CD1c-positive myeloid dendritic cell (primary cell): ENCODE measurements around the gene TMEM191B.
"Not testable (repeated sequence)": the region's sequence is repeated elsewhere in the genome, so short reads cannot be mapped to it uniquely, and the experiment has no call there.

Experiments
- DNase-seq: peaks from one replicate; pipeline ENCODE4 v3.0.0-alpha.2; 2016; ENCODE audit errors: extremely low spot score

The TMEM191B gene

GRCh38 chr22:18527752-18528596 lies at the start of gene TMEM191B:
TSS of gene TMEM191B (plus strand) at chr22:18527802. CDS start at chr22:18527981, 179 bp downstream.
- DNase-seq = not testable (repeated sequence)

- DNase-seq = not testable (repeated sequence)
Measured at GRCh38 chr22:18496227-18496626, 31.4 kb upstream of the TMEM191B start.

- not testable (repeated sequence) for DNase-seq
Measured at GRCh38 chr22:18511327-18511726, 16.3 kb upstream of the TMEM191B start.

- not testable (repeated sequence) for DNase-seq
Measured at GRCh38 chr22:18512378-18512777, 15.2 kb upstream of the TMEM191B start.

DNA sequence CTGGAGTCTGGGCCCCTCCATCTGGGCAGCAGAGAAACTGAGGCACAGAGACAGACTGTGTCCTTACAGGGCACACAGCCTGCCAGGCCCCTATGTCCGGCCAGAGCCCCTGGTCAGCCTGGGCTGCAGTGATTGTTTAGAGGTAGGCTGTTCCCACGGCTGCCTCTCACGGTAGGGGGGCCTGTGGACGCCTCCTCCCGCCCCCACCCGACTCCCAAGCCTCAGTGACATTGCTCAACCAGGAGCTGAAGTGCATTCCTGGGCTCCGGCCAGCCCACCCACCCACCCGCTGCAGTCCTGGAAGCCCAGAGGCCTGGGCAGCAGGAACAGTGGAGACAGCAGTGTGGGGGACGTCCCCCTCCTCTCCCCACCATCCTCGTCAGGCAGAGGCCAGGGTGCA lies 14.1 kb upstream of the TMEM191B start:
- not testable (repeated sequence) for DNase-seq

DNA sequence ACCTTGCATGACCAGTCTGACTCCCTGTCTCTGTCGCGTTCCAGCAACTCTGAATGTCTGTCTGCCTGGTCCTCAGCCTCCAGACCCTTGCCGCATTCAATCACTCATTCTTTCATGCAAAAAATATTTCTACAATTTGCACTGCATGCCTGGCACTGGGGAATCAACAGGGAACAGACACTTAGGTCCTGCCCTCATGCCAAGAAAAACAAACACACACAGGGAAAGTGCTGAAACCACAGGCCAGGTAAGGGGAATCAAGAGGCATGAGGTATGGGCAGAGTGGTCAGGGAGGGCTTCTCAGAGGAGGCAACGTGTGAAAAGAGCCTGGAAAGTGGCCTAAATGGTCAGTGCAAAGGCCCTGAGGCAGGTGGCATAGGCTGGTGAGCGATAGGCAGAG lies 9.5 kb upstream of the TMEM191B start, which contains the start of gene GGTLC3:
GGTLC3 (minus strand) TSS at position 101 of the 400 bp plus-strand sequence. CDS start 264 bp downstream, outside the sequence.
- not testable (repeated sequence) for DNase-seq

DNA sequence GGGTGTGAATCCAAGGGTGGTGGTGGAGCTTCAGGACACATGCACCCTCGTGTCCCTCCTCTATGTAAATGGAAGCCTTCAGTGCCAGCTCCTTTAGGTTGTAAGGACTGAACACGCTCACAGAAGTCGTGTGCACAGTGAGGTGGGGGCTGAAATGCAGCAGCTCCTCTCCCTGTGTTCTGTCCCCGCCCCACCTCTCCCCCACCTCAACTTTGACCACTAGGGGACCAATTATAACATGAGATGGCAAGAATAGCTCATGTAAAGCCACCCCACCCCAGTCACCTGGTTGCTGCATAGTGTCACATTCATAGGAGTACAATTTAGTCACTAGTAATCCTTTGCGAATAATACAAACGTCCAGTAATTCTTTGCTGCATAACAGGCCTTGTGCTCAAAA lies 4.8 kb upstream of the TMEM191B start:
- DNase-seq = not testable (repeated sequence)

DNA sequence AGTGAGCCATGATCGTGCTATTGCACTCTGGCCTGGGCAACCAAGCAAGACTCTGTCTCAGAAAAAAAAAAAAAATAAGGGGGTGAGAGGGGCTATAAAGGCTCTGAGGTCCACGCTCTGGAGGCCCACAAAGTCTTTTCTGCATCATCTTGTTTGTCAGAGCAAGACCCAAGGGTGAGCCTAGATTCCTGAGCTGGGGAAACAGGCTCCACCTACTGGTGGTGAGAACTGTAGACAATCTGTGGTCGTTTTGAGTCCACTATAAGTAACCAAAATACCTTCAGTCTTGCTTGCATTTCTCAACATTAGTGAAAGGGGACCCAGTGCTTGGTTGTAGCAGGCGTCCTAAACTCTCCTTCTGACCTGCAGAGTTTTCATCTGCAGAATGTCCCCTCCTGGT lies 4.3 kb upstream of the TMEM191B start:
- DNase-seq = not testable (repeated sequence)

DNA sequence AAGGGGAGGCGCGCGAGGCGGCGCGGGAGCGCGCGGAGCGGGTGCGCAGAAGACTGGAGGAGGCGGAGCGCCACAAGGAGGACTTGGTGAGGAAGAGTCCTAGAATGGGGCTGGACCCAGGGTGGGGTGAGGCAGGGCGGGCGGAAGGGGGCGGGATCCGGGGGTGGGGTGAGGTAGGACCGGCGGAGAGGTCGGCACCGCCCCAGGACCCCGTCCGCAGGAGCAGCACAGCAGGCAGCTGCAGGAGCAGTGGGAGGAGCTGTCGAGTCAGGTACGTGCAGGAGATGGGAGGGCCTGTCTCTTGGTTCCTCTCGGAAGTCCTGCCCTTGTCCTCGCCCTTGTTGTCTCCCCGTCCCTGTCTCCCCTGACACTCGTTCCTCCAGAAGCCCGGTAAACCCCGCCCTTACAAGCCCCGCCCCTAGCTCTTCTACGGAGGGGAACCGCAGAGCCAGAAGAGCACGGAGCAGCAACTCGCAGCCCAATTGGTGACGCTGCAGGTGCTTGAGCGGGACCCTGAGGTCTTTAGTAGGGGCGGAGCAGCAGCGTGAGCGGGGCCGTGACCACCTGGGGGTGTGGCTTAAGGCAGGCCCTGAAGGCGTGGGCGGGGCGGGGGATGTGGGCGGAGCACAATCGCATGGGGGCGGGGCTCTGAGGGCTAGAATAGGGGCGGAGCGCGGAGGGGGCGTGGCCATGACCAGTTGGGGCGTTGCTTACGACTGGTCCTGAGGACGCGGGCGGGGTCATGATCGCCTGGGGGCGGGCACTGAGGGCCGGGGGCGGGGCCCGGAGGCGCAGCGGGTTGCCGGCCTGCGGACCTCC lies 1.2 kb downstream of the TMEM191B start:
- peak; percentile 74 for DNase-seq

- DNase-seq = not testable (repeated sequence)
Measured at GRCh38 chr22:18529416-18530145, 2.0 kb downstream of the TMEM191B start.

DNA sequence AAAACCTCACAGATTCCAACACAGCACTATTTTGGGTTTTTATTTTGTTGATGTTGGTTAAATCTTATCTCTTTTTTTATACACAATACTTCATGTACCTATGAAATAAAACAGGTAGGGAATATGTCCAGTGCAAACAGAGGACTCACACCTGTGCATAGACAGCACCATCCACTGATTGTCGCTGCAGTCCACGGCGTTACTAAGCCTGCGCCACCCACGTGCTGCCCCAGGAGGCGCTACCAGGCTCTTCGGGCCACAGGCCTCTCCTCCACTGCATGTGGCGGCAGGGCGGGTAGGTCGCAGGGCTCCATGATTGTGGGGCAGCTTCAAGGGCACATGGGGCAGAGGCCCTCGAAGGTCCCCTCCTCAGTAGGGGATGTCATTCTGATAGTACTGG lies 6.0 kb downstream of the TMEM191B start:
- not testable (repeated sequence) for DNase-seq

DNA sequence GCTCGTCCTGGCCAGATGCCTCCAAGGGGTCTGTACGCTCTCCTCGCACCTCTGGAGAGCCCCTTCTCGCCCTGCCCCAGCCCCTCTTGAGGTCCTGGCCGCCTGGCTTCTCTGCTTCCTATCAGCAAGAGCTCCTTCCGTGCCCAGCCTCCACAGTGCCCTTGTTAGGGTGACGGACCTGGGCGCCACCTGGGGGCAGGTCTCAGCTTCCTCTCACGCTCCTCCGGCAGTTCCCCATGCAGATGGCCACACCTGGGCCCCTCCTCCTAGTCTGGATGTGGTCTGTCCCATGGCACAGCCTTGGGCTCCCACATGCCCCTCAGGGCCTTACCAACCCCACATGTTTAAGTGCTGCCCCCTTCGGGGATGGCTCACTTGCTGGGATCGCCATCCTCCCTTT lies 6.7 kb downstream of the TMEM191B start:
- DNase-seq = not testable (repeated sequence)

DNA sequence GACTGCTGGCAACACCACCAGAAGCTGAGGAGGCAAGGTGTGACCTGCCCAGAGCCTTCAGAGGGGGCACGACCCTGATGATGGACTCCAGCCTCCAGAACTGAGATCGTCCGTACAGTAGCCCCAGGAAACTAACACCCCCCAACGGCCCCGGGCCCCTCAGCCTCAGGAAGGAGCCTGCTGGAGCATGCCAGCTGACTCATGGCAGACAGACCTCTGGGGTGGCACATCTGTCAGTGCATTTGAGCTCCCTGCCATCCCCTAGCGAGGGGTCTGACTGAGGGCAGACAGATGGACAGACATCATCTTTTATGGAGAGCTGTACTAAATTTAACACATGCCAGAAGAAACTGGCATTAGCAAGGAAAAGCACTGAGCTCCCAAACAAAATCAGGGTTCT lies 12.4 kb downstream of the TMEM191B start:
- DNase-seq = not testable (repeated sequence)

DNA sequence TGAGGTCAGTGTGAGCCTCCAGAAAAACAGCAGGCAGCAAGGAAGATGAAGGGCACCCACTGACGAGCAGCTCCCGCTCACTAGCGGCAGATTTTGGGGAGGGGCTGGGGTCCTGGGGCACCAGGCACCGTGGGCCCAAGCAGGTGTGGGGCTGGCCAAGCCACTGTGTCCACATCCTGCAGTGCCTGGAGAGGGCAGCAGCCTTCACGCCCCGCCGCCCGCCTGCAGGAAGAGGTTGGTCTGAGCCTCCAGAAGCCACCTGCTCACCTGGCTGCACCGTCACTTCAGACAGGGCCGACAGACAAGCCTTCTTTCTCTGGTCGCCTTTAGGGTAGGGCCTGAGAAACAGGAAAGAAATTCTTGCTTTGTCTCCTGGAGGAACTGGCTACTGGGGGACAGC lies 15.8 kb downstream of the TMEM191B start:
- not testable (repeated sequence) for DNase-seq

GRCh38 chr22:18544615-18545014 lies 17.0 kb downstream of the TMEM191B start:
- DNase-seq = not testable (repeated sequence)

- DNase-seq = not testable (repeated sequence)
Measured at GRCh38 chr22:18549458-18550179, 22.0 kb downstream of the TMEM191B start.

DNA sequence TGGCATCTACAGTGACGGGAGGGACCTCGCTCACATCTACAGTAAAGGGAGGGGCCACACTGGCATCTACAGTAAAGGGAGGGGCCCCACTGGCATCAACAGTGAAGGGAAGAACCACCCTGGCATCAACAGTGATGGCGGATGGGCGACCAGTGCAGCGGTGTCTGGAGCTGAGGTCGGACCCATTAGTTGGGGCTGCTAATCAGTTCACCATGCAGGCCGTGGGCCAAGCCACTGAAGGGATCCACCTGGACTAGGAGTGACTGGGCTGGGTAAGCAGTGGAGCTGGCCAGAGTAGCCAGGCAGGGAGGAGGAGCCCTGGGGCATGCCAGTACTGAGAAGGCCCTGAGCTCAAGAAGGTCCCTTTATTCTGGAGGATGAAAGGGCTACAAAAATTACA lies 23.4 kb downstream of the TMEM191B start:
- not testable (repeated sequence) for DNase-seq

DNA sequence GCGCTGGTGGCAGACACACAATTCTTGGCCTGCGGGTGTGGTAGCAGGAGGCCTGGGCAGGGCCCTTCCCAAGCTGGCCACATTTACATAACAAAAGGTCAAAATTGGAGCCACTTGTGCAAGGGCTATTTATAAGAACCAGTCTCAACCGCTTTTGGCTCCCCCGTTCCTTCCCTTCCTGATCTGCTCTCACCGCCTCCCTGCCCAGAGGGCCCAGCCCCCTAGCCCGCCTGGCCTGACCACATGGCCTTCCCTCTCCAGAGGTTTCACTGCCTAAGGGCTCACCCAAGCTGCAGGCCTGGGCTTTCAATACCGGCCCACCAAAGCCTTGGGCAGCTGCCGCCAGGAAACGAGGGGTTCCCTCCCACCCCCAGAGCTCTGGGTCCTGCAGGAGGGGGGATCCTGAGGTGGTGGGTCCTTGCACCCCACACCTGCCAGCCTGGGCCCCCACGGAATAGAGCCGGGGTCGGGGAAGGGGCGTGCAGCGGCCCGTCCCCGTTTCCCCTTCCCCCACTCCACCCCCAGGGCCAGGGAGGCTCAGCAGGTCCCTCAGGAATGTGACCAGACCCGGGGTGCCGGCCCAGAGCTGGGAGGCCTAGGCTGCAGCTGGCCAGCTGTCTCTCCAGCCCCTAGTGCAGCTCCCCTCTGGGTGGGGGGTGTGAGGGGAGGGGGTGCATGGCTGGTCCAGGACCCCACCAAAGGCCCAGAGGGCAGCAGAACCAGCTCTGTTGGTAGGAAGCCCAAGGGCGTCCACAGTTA lies 25.4 kb downstream of the TMEM191B start:
- DNase-seq = not testable (repeated sequence)

DNA sequence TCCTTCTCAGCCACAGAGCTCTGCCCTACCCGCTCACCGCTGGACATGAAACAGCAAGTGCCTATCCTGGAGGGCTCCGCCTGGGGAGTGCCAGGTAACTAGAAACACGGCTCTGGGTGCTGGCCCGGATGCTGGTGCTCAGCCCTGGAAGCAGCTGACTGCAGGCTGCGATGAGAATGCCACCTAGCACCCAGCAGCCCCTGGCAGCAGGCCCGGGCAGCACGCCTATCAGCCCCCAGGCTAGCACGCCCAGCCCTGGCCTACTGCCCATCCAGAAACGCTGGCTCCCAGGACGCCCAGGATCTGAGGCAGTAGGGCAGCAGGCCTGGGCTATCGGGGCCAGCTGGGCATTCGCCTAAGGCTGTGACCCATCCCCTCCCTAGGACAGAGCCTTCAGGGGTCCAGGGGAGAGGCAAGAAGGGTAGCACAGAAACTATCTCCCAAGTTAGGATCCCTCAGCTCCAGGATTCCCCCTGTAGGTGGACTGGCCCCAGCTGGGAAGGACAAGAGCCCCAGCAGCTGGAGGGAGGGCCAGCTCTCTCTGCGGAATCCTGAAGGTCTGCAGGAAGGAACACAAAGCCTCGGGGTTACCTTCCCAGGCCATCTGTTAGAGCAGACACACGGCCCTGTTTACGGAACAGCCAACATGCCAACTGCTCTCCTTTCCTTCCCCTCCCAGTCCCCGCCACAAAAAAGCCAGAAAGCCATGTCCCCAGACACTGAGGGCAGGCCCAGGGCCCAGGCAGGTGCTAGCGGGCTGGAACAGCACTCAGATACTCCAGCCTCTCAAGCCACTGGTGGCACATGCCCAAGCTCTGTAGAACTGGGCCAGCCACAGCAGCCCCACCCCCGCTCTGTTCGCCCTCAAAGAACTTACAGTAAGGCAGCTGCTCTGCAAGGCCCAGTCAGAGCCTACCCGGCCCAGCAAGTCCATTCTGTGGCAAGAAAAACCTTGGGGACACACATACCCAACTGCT lies 27.0 kb downstream of the TMEM191B start:
- DNase-seq = not testable (repeated sequence)
